ENCODE measurements around the gene MFRP.

The MFRP gene

DNA sequence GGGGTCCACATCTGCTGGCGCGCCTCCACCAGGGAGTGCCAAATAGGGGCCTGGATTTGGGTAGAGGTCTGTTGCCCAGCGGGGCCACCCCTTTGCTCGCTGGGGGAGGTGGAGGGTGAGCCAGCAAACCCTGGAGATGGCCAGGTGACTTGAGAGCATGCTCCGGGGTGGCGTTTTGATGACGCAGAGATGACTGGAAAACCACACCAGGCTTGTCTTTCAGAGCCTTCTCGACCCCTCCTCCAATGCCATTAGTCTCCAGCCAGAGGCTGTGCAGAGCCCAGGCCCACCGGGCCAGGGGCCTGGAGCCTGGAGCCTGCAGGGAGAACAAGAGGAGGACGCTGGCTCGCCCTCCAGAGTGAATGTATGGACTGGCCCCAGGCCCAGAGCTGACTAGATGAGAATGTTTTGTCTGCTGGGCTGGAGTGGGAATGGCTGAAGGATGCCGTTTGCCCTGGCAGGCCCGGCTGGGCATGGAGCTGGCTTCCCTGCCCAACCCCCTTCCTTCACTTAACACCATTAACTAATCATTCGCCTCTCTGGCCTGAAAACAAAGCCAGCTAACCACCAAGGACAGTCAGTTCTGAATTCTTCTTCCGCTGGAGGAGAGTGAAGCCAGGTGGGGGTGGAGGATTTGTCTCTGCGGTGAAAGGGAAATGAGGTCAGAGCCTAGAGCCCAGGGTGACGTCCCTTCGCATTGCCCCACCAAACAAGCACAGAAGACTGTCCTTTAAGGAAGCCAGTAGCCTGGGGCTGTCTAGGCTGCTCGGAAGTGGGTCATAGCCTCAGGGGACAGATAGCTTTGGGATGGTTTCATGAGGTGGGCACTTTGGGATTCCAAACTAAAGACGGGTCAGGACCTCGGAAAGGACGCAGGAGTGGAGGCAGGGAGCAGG is 28.0 kb downstream of the MFRP start:
- no peak for DNase-seq (ENCODE audit: low read depth)

DNA sequence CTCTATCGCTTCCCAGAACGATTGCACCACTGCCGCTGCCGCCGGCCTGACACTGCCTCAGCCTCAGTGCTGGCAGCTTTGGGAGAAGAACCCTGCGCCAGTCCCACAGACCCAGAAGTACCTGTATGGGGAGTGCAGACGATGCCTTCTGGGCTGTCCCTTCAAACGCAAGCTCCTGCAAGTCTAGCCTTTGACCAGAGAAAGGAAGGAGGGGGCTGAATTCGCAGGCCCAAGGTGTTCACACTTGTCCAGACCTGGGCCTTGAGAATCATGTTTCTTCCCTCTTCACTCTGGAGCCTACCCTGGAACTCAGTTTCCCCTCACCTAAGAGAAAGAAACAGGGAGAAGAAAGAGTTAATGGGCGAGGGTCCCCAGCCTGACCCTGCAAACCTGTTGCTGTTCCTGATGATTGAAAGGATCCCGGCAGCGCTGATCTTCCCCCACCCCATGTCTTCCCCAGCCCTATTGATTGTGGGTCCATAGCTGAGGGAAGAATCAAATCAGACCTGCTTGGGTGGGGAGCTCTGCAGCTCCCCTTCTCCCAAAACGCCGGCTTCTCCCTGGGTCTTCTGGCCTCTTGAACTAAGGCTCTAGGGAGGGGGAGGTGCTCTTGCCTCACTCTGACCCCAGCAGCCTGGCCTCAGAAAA is 28.8 kb downstream of the MFRP start:
- DNase-seq (ENCODE audit: low read depth): no peak

DNA sequence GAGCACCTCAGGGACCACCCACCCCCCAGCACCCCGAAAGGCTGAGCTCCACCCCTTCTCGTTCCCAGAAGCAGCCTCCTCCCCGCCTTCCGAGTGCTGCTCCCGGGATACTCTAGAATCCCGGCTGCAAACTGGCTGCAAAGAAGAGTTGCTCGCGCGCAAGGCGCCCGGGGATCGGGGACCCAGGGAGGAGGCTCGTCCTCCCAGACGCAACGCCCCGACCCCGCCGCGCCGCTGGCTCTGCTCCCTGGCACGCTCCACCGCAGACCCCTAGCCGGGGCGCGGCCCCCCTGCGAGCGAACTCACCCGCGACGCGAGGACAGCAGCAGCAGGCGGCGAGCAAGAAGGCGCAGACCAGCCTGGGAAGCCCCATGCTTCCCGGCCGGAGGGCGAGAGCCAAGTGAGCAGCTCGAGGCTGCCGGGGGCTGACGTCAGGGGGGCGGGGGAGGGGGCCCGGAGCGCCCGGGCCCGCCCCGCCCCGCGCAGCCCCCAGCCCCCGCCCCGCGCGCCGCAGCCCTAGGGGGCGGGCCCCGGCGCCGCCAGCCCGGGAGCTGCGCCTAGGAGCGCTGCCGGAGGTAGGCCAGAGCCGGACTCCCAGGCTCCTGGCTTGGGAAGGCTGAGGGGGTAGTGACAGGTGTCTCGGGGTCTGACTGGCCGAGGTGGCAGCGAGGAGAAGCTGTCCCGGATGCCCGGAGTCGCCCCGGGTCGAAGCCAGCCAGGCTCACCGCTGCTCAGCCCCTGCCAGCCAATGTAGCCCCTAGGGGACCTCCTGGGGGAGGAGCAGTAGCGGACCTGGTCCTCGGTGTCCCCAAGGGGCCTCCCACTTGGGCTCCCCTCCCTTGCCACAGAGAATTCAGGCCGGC is 29.5 kb downstream of the MFRP start, which contains the start of gene MCAM:
Gene MCAM, minus strand, starts transcription at position 402 of the 863 bp plus-strand sequence. Its CDS starts 29 bp downstream, at position 373.
- no peak for DNase-seq (ENCODE audit: low read depth)

DNA sequence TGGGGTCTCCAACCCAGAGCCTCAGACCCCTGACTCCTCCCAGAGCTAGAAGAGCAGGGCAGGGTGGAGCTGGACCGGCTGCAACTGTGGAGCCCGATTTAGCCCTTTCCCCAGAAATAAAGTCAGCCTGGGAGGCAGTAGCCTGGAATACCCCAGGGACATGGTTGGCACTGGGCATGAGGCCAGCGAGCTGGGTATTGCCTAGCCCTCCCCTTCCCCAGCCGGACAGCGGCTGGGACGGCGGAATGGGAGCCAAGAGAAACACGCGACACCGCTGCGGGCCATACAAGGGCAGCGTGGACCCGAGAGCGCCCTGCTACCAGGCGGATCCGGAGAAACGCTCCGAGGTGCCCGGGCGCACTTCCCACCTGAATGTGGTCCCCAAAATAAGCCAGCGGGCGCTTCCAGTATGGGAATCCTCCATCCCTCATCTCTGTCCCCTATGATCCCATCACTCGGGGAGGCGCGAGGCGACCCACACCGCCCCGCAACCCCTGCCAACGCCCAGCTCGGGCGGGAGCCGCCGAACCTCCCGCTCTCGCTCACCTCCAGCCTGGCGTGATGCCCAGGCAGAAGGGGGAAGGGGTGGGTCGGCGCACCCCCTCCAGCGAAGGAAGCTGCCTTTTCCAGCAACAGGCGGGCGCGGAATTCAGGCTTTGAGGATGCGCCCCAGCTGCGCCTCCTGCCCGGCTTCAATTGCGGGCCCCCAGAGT is 30.3 kb downstream of the MFRP start:
- DNase-seq (ENCODE audit: low read depth): no peak

DNA sequence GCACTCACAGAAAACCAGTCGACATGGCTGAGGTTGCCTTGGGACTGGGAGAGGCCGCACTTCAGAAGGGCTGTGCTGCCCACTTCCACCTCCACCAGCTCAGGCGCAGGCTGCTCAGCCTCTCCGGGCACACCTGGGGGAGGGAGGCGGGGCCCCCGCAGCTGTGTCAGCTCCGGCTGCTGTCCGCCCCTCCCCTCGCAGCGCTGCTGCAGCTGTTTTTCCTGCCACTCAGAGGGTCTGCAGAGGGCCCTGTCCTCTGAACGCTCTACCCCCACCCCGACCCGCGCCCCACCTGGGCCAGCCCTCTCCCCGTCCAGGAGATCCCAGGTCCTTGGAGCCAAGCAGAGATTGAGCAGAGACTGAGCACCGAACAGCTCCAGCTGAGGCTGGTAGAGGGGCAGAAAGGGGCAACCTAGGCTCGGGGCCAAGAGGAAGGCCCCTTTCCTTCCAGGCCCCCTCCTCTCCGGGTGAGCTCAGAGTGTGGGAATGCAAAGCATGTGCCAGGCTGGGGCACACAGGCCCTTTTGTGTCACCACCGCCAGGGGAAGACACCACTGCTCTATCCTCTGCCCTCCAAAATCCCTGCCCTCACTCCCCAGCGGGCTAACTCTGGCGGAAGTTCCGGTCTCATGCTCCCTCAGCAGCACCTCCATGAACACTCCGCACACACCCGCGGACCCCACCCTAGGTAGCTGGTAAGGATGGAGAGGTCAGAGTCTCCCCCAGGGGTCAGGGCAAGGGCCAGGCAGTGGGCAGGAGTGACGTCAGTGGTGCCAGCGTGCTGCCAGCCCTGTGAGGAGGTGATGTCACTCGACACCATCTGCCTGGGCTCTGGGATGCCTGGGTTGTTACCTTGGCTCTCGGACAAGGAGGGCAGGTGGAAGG is 31.1 kb downstream of the MFRP start:
- DNase-seq (ENCODE audit: low read depth): no peak

DNA sequence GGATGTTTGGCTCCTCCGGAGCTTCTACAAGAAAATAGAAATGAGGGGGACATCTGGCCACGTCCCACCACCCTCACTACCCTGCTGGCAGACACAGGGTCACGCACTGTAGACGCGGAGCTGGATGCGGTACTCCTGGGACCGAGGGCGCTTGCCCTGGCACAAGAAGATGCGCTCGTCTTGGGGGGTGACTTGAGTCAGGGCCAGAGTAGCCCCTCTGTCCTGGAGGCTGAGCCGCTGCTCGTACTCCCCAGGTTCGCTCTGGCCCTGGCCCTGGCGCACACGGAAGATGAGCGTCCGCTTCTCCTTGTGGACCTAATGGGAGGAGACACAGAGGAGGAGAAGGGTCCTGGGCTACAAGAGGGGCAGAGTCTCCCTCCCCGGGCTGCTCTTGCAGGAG is 31.8 kb downstream of the MFRP start:
- no peak for DNase-seq (ENCODE audit: low read depth)

DNA sequence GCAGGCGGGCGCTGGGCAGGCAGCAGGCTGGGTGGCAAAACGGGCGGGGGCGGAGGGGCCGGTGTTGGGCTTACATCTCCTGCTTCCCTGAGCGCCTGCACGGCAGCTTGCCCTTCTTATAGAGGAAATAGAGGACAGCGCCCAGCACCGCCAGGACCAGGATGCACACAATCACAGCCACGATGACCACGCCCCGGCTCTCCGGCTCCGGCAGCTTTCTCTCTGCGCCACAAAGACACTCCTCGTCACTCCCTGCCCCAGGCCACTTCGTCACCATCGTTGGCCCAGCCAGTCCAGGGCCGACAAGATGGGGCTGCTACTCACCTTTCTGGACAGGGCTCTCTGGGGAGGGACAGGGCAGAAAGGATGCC is 35.8 kb downstream of the MFRP start:
- DNase-seq (ENCODE audit: low read depth): no peak

DNA sequence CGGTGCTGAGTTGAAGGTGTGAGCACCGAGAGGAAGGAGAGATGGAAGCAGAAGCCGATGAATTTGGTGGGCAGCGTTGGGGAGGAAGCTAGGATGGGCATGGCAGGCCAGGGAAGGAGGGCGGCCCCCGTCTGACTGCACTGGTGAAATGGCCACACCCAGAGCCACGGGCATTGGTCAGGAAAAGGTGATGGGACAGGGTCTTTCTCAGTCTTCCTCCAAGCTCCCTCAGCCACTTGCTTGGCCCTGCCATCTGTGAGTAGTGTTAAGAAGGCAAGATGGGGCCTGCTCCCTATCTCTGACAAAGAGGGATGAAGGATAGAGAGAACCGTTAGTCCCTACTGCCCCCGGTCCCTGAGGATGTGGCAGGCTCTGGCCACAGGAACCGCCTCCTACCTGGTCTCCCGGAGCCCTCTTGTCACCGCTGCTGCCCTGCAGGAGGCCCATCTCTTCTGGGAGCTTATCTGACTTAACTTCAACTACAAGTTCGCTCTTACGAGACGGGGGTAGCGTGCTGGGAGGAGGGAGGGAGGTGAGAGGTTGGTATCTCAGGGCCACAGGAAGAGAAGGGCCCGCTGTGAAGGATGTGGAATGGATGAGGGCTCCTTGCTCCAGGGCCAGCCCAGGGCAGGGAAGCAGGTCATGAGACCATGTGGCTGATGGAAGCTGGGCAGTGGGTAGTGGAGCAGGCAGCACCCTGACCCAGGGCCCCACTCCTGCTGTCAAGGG is 36.4 kb downstream of the MFRP start:
- DNase-seq (ENCODE audit: low read depth): no peak

DNA sequence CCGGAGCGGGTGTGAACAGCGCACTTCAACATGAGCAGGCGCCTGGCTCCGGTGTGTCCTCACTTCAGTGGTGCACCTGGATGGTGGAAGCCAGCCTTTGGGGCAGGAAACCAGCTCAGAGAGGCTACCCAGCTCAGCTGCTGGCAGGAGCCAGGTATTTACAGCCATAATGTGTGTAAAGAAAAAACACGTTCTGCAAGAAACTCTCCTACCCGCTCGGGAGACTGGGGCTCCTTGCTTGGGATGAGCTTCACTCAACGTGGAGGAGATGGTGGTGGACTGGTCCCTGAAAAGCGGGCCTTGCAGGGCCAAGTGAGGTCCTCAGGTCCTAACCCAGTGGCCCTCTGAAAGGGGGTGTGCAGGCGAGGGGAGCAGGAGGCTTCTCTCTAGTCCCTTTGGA is 37.1 kb downstream of the MFRP start:
- no peak for DNase-seq (ENCODE audit: low read depth)

DNA sequence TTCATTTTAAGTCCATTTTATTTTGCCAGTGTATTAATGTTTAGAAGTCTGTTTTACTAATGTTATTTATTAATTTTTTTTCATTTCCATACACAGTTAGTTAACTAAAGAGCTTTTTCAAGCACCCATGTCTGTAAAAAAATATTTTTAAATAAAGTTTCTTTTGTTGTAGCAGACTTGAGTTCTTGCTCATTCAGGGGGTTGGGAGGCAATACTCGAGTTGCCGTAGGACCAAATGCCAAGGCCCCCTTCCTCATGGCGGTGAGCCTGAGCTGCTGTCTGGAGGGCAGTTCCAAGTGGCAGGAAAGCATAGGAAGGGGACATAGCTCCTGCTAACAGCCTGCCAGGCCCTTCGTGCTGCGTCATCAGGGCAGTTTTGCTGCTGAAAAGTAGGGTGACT is 38.5 kb downstream of the MFRP start:
- no peak for DNase-seq (ENCODE audit: low read depth)

DNA sequence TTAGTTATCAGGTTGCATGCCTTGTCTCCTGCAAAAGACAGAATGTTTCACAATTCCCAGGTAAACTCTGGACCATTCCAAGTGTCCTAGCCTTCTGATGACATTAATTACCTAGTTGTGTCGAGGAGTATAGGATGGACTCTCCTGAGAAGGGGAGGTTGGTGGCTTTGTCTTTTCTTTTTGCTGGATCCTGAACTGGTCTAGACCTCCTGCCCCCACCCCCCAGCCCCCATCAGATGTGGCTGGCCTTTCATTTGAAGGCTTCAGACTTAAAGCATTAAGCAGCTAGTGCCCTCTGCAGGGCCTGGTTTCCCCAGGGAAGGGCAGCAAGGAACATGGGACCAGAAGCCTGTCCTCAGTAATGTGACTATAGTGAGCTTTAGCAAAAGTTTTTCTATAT is 39.3 kb downstream of the MFRP start:
- DNase-seq (ENCODE audit: low read depth): no peak

DNA sequence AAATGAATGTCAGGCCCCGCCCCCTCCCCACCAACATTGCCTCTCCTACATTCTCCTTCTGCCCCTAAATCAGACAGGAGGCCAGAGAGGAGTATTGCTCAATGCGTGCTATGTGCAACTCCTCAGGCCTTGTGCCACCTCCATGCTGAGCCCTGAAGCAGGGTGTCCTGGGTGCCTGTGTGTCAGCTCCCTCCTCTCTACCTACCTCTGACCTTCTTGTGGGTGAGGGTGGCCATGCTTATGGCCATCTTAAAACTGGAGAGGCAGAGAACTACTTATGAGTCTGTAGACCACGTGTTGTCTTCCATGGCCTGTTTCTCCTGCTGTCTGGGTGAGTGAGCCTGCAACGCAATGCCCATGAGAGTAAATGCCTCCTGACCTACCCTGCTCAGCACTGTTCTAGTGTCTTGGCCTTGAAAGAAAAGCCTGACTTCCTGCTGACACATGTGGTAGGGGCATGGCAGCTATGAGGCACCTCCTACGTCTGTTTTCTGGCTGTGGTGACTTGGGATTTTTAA is 40.1 kb downstream of the MFRP start:
- DNase-seq (ENCODE audit: low read depth): no peak

DNA sequence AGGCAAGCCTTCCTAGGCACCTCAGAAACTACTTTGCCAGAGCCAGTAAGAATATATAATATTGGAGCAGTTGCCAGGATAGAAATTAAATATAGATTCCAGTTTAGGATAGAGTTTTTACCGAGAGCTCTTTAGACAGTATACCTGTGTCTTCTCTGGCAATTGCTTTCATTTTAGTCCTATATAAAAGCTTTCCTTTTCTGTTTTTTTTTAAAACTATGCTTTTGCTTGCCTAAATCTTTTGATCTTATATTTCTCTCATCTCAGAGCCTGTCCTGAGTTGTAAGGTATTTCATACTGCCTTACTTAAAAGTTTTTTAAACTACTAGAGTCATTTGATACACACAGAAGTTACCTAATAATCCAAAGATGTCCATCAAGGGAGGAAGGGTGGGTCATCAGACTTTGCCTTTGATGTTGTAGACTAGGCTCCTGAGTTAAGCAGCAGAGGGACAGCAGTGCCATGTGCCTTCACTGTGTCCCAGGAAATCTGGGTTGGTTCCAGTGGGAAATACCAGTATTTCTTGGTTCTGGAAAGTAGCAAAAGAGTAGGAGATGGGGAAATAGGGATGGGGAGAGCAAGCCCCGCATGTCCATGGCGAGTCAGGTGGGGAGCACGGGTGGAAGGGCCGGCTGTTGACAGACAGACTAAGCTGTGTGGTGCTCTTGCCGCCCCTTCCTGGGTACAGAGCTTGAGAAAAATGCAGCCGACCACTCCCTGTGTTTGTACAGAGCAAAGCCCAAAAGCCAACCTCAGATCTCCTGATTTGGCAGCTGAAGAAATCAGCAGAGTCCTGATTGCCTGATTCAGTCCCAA is 40.7 kb downstream of the MFRP start:
- DNase-seq (ENCODE audit: low read depth): no peak

DNA sequence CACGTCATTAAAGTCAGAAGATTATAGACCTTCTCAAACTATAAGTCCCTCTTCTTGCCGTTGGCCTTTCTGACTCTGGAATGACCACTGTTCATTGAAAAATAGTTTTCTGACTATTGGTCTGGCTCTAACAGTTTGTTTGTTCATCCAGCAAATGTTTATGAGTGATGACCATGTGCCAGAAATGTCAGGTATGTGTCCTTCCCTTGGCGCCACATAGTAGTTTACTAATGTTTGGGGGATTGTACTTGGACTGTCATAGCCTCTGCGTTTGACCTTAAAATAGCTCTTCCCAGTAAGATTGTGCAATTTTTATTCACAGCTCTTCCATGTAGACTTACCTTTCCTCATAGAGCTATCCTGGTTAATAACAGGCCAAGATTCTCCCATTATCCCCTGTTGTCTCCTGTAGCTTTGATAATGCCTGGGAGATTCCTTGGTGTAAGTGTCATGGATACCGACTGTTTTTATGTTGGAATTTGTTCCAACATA is 43.2 kb downstream of the MFRP start:
- no peak for DNase-seq (ENCODE audit: low read depth)

DNA sequence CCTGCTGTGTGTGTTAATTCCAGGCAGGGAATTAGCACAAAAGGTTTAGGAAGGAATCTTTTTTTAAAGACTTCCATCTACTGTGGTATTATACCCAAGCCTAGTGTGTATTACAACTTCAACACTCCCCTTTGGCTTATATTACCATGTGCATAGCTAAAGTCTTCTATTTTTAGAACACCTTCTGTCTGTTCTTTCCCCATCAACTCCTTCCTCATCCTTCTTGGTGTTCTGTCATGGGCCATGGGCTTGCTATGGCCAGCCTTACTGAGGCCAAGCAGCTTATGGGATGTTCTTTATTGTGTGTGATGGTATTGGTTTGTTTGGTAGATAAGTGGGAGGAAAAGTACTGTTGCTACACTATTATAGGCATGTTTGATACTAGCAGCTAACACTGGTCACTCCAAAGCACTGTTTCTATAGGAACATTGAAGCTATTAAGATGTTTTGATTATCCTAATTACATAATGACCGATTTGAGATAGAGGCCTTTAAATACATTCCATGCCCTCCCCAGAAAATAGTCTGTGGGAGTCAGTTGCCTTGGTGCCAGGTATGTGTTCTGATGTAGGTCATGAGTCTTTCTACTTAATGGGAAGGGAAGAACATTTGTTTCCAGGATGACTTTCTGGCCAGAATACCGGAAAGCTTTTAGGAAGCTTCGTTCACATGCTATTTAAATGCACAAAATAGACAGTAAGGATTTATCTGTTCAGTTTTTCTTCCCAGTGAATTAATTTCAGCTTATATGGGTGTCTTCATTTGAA is 46.1 kb downstream of the MFRP start:
- DNase-seq (ENCODE audit: low read depth): no peak

DNA sequence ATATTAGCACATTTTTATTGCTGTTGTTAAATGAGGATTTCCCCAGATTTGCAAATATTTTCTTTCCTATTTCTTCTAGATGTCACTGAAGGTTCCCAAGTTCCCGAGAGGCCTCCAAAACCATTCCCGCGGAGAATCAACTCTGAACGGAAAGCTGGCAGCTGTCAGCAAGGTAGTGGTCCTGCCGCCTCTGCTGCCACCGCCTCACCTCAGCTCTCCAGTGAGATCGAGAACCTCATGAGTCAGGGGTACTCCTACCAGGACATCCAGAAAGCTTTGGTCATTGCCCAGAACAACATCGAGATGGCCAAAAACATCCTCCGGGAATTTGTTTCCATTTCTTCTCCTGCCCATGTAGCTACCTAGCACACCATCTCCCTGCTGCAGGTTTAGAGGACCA is 47.1 kb downstream of the MFRP start:
- DNase-seq (ENCODE audit: low read depth): no peak

DNA sequence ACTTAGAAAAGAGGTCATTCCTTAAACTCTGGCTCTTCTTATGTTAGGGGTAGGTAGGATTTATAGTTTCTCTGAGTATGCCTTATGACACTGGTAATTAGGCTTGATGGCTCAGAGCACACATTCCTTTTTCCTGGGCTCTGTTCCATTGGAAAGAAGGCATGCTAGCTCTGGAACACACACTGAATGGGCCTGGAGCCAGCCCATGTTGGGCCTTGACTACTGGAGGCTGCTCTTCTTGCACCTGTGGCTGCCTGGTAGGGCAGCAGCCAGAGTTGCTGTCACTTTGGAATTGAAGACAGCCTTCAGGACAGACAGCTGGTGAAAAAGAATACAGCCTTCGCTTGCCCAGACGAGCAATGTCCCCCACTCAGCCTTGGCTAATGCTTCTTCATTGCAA is 47.8 kb downstream of the MFRP start:
- DNase-seq (ENCODE audit: low read depth): no peak

DNA sequence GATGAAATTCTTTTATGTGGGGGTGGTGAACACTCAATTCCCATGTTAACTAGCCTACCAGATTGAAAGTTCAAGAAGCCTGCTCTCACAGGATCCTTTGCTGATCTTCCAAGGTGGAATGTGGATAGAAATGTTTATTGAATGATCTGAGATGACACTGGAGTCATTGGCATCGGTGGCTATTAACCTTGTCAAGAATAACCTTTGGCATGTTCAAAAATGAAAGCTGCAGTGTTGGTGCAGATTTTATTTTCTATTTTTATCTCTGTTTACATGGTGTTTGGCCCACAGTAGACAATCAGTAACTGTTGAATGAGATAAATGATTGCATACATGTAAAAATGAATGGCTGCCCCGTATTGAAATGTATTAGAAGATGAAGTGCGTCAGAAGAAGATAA is 48.6 kb downstream of the MFRP start:
- DNase-seq (ENCODE audit: low read depth): no peak

Measured in GM04504 (cell line).